SK-N-SH (cell line): ENCODE data around the gene OR2S2. TPM values are rescaled to one million over a fixed set of nuclear protein-coding genes. Genes with fewer than 3 reads are reported as not detected.
A peak's percentile ranks its signal among the peaks of the same experiment; 100 is the strongest.

Experiments used
- CTCF ChIA-PET: fragments of 300-600, 350-600 bp; formaldehyde crosslinking; extraction: SDS; loops from one replicate; lab custom pipeline; 2021; lab: Yijun Ruan, JAX
- POLR2A ChIA-PET: fragments of 350-600 bp; sonication (Branson Sonifier 250); formaldehyde crosslinking; extraction: SDS; loops from one replicate; lab custom pipeline; 2020; ENCODE audit warnings: antibody characterized with exemption, inconsistent platforms; lab: Yijun Ruan, JAX
- DNase-seq: peaks from one replicate; pipeline ENCODE4 v3.0.0; 2012
- H2AFZ ChIP-seq: fragments of 200-600 bp; sonication (generic); 2 replicates; pipeline ENCODE4 v1.8.1; 2016; ENCODE audit warnings: antibody characterized with exemption, mild to moderate bottlenecking, low read depth
- H3F3A ChIP-seq: fragments of 200-600 bp; sonication (generic); replicated peaks from 2 replicates; pipeline ENCODE3; 2016; ENCODE audit warnings: antibody characterized with exemption, mild to moderate bottlenecking; ENCODE audit not compliant: insufficient read depth
- H3K27ac ChIP-seq, 2 experiments: fragments of 200-500 bp in 1 of 2; fragments of 200-600 bp in 1 of 2; sonication (Bioruptor generic) in 1 of 2; sonication (generic), shearing (Covaris generic) in 1 of 2; 2 replicates each; pipeline versions ENCODE4 v1.5.1 to v1.6.1; 2014 to 2016; ENCODE audit warnings: low read depth in 2 of 2, inconsistent platforms in 1 of 2, low read length in 1 of 2, mild to moderate bottlenecking in 1 of 2, mixed read lengths in 1 of 2
- H3K27me3 ChIP-seq: fragments of 200-600 bp; sonication (generic), shearing (Covaris generic); 2 replicates; pipeline ENCODE4 v1.6.1; 2016; ENCODE audit warnings: mixed run types; ENCODE audit not compliant: insufficient read depth
- H3K36me3 ChIP-seq, 2 experiments: fragments of 200-500 bp in 1 of 2; fragments of 200-600 bp in 1 of 2; sonication (Bioruptor generic) in 1 of 2; sonication (generic) in 1 of 2; replicated peaks in 1 of 2; 2 replicates each; pipeline versions ENCODE3 to v1.5.1; 2014 to 2016; ENCODE audit warnings: low read length in 1 of 2, mild to moderate bottlenecking in 1 of 2; ENCODE audit not compliant: insufficient read depth in 2 of 2, control insufficient read depth in 1 of 2
- H3K4me1 ChIP-seq, 2 experiments: fragments of 200-500 bp in 1 of 2; fragments of 200-600 bp in 1 of 2; sonication (Bioruptor generic) in 1 of 2; sonication (generic), shearing (Covaris generic) in 1 of 2; 2 replicates each; pipeline versions ENCODE4 v1.5.1 to v1.6.1; 2014 to 2016; ENCODE audit warnings: low read depth in 1 of 2, low read length in 1 of 2, mixed run types in 1 of 2; ENCODE audit not compliant: insufficient read depth in 2 of 2, control insufficient read depth in 1 of 2
- H3K4me2 ChIP-seq: fragments of 200-600 bp; sonication (generic), shearing (Covaris generic); 2 replicates; pipeline ENCODE4 v1.6.1; 2017; ENCODE audit warnings: mixed run types
- H3K4me3 ChIP-seq, 2 experiments: fragments of 200-500 bp in 1 of 2; fragments of 200-600 bp in 1 of 2; sonication (Bioruptor generic) in 1 of 2; sonication (generic), shearing (Covaris generic) in 1 of 2; 2 replicates each; pipeline versions ENCODE4 v1.5.1 to v1.8.1; 2014 to 2016; ENCODE audit warnings: low read depth in 2 of 2, inconsistent platforms in 1 of 2, low read length in 1 of 2, mild to moderate bottlenecking in 1 of 2, mixed read lengths in 1 of 2, moderate library complexity in 1 of 2
- H3K79me2 ChIP-seq: fragments of 200-600 bp; sonication (generic); 2 replicates; pipeline ENCODE4 v1.8.1; 2017; ENCODE audit warnings: mild to moderate bottlenecking; ENCODE audit not compliant: insufficient read depth
- H3K9ac ChIP-seq: fragments of 200-600 bp; sonication (generic); 2 replicates; pipeline ENCODE4 v1.6.1; 2017; ENCODE audit warnings: mixed run types
- H3K9me2 ChIP-seq: fragments of 200-600 bp; sonication (generic); 2 replicates; pipeline ENCODE4 v1.6.1; 2017; ENCODE audit warnings: mixed run types
- H3K9me3 ChIP-seq: fragments of 200-600 bp; sonication (generic); 2 replicates; pipeline ENCODE4 v1.6.1; 2017; ENCODE audit warnings: mixed run types, mild to moderate bottlenecking, moderate library complexity
- H4K20me1 ChIP-seq: fragments of 200-600 bp; sonication (generic); 2 replicates; pipeline ENCODE4 v1.6.1; 2017; ENCODE audit warnings: mild to moderate bottlenecking, mixed run types; ENCODE audit not compliant: insufficient read depth
- CHD2 ChIP-seq: fragments of 150-350 bp; IDR thresholded peaks from 2 replicates; pipeline ENCODE4 v1.6.1; 2018; ENCODE audit warnings: low read length; ENCODE audit not compliant: partially characterized antibody
- EP300 ChIP-seq, 2 experiments: IDR thresholded peaks; 2 replicates each; pipeline versions ENCODE4 v1.4.0 to v1.6.1; 2012; ENCODE audit warnings: borderline replicate concordance in 1 of 2, low read depth in 1 of 2, low read length in 1 of 2
- EZH2phosphoT487 ChIP-seq: fragments of 200-600 bp; sonication (generic); IDR thresholded peaks from 2 replicates; pipeline ENCODE4 v1.6.1; 2017; ENCODE audit warnings: low read depth, mixed run types, mild to moderate bottlenecking, antibody characterized with exemption, moderate library complexity, borderline replicate concordance
- FOXJ3 ChIP-seq: sonication (generic); formaldehyde crosslinking; IDR thresholded peaks from 2 replicates; pipeline ENCODE4 v1.5.1; 2020; ENCODE audit warnings: mild to moderate bottlenecking, missing genetic modification reagents
- JUND ChIP-seq: IDR thresholded peaks from 2 replicates; pipeline ENCODE4 v1.4.0; 2012
- NFIC ChIP-seq: IDR thresholded peaks from 2 replicates; pipeline ENCODE4 v1.4.0; 2012; ENCODE audit warnings: borderline replicate concordance
- NRF1 ChIP-seq: IDR thresholded peaks from 2 replicates; pipeline ENCODE4 v1.6.1; 2012; ENCODE audit warnings: low read depth, mild to moderate bottlenecking, low read length
- RAD21 ChIP-seq: IDR thresholded peaks from 2 replicates; pipeline ENCODE4 v1.6.1; 2012; ENCODE audit warnings: mild to moderate bottlenecking, low read length
- SIN3A ChIP-seq: IDR thresholded peaks from 2 replicates; pipeline ENCODE4 v1.6.1; 2012; ENCODE audit warnings: low read depth, mild to moderate bottlenecking, low read length, moderate library complexity, borderline replicate concordance
- SMC3 ChIP-seq: IDR thresholded peaks from 2 replicates; pipeline ENCODE4 v1.6.1; 2012; ENCODE audit warnings: low read depth, low read length, improper control_type of control experiment
- TAF1 ChIP-seq: IDR thresholded peaks from 2 replicates; pipeline ENCODE4 v1.6.1; 2012; ENCODE audit warnings: low read depth, mild to moderate bottlenecking, low read length, moderate library complexity, borderline replicate concordance
- TEAD4 ChIP-seq: IDR thresholded peaks from 2 replicates; pipeline ENCODE4 v1.4.0; 2012; ENCODE audit warnings: mild to moderate bottlenecking, borderline replicate concordance; ENCODE audit not compliant: insufficient read depth
- YY1 ChIP-seq: IDR thresholded peaks from 2 replicates; pipeline ENCODE4 v1.4.0; 2012; ENCODE audit warnings: low read depth, mild to moderate bottlenecking
- WGBS: methylation state at CpG from one replicate; pipeline ENCODE4 v1.1.6; 2017; ENCODE audit warnings: low lambda C conversion rate; 5-methylcytosine and 5-hydroxymethylcytosine counted together
- polyA plus RNA-seq, 3 experiments: library from polyadenylated mRNA; depleted of rRNA; stranded (reverse); fragments of >200 nt; gene quantifications; 2 replicates each; pipeline ENCODE4 v1.2.3, GENCODE V29; 2012
- TF ChIP-seq, protein P1 (sequence below): IDR thresholded peaks from 2 replicates; pipeline ENCODE4; 2012
- TF ChIP-seq, protein P2 (sequence below): IDR thresholded peaks from 2 replicates; pipeline ENCODE4 v1.4.0; 2012; ENCODE audit warnings: low read depth
- TF ChIP-seq, protein P3 (sequence below): IDR thresholded peaks from 2 replicates; pipeline ENCODE4 v1.4.0; 2012; ENCODE audit warnings: low read depth, borderline replicate concordance
- TF ChIP-seq, protein P4 (sequence below): IDR thresholded peaks from 2 replicates; pipeline ENCODE4 v1.4.0; 2012; ENCODE audit warnings: low read depth, borderline replicate concordance
- TF ChIP-seq, protein P5 (sequence below): fragments of 150-350 bp; IDR thresholded peaks from 2 replicates; pipeline ENCODE4 v1.6.1; 2017; ENCODE audit warnings: antibody characterized with exemption, low read length, low read depth, borderline replicate concordance
- TF ChIP-seq, protein P6 (sequence below): fragments of 200-600 bp; sonication (generic); IDR thresholded peaks from 2 replicates; pipeline ENCODE4 v1.6.1; 2017; ENCODE audit warnings: antibody characterized with exemption, mild to moderate bottlenecking, moderate library complexity

OR2S2 gene
- polyA plus RNA-seq, 1 of the 3 experiments (the other 2 are of a cell fraction) = not detected

DNA sequence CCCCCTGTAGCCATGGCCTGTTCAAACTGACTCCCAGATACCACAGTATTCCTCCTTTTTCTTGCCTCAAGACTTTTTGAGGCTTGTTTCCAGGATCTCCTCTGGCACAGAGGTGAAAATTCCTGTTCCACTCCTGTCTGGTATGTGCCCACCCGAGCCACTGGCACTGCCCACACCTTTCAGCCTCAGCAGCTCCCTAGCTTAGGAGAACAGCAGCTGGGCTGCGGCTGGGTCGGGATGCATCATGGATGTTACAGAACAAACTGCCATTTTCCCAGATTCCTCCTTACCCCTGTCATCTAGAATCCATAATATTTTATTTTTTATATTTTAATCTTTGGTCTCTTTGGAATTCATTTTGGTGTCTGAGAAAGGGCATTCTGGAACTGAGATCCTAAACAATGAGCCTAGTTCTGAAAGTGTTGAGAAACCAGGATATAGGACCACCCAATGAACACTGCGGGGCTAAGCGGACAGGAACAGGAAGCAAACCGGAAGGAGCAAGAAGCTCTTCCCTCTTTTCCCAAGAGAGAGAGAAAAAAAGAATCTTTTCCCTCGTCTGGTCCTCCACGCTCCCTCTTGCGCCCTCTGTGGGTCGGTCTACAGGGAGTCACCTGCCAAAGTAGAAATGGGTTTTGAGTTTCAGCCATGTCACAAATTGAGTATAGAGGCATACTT is 12.5 kb downstream of the OR2S2 start (continued):
- TF ChIP-seq SIN3A (peak; percentile 58; the same call in 1 of the 2 replicates), NFIC (no peak), EP300 (IDR thresholded peaks at IDR 0.05; ENCODE audit: borderline replicate concordance in 1 of 2, low read depth in 1 of 2, low read length in 1 of 2) (no peak; a peak in 1 of 4 replicates), SMC3 (peak; percentile 84), JUND (no peak)
- TF ChIP-seq, protein P1, sequence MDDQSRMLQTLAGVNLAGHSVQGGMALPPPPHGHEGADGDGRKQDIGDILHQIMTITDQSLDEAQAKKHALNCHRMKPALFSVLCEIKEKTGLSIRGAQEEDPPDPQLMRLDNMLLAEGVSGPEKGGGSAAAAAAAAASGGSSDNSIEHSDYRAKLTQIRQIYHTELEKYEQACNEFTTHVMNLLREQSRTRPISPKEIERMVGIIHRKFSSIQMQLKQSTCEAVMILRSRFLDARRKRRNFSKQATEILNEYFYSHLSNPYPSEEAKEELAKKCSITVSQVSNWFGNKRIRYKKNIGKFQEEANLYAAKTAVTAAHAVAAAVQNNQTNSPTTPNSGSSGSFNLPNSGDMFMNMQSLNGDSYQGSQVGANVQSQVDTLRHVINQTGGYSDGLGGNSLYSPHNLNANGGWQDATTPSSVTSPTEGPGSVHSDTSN = no peak
- TF ChIP-seq, protein P2, sequence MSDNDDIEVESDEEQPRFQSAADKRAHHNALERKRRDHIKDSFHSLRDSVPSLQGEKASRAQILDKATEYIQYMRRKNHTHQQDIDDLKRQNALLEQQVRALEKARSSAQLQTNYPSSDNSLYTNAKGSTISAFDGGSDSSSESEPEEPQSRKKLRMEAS = peak; percentile 66; the same call in 1 of the 2 replicates
- TF ChIP-seq, protein P3, sequence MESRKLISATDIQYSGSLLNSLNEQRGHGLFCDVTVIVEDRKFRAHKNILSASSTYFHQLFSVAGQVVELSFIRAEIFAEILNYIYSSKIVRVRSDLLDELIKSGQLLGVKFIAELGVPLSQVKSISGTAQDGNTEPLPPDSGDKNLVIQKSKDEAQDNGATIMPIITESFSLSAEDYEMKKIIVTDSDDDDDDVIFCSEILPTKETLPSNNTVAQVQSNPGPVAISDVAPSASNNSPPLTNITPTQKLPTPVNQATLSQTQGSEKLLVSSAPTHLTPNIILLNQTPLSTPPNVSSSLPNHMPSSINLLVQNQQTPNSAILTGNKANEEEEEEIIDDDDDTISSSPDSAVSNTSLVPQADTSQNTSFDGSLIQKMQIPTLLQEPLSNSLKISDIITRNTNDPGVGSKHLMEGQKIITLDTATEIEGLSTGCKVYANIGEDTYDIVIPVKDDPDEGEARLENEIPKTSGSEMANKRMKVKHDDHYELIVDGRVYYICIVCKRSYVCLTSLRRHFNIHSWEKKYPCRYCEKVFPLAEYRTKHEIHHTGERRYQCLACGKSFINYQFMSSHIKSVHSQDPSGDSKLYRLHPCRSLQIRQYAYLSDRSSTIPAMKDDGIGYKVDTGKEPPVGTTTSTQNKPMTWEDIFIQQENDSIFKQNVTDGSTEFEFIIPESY = no peak

DNA sequence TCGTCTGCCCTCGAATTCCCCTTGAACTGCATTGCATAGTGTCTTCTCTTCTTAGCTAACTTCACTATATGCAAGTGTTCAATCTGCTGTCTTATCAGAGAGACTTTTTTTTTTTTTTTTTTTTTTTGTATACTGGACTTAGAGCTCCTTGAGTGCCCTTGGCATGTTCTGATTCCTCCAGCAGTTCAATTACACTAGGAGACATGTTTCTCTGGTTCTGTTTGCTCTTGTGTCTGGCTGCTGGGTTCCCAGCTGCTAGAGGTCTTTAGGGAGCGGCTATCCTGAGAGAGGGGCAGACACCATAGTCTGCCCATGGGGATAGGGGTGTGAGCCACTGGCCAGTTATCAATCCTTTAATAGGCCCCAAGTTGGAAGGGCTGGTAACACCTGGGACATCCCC is 13.1 kb downstream of the OR2S2 start:
- POLR2A ChIA-PET = interaction anchor here (1.3 kb wide), 1 partner anchor 39 kb away, joined by 5 read pairs; the partner anchor contains the start of gene HRCT1
- CTCF ChIA-PET = interaction anchor here (0.9 to 8.8 kb wide), 20 partner anchors 10 to 176 kb away, joined by 3 to 94 read pairs (median 6); partner anchors contain the start of gene HRCT1
- no peak overlapping the region for H3K27ac ChIP-seq
- TF ChIP-seq NRF1 (no peak), EZH2phosphoT487 (no peak), CHD2 (no peak), FOXJ3 (CRISPR knock-in tag) (no peak), RAD21 (no peak), TEAD4 (no peak), TAF1 (no peak), YY1 (no peak)
- TF ChIP-seq, protein P4, sequence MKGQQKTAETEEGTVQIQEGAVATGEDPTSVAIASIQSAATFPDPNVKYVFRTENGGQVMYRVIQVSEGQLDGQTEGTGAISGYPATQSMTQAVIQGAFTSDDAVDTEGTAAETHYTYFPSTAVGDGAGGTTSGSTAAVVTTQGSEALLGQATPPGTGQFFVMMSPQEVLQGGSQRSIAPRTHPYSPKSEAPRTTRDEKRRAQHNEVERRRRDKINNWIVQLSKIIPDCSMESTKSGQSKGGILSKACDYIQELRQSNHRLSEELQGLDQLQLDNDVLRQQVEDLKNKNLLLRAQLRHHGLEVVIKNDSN = no peak
- TF ChIP-seq, protein P5, sequence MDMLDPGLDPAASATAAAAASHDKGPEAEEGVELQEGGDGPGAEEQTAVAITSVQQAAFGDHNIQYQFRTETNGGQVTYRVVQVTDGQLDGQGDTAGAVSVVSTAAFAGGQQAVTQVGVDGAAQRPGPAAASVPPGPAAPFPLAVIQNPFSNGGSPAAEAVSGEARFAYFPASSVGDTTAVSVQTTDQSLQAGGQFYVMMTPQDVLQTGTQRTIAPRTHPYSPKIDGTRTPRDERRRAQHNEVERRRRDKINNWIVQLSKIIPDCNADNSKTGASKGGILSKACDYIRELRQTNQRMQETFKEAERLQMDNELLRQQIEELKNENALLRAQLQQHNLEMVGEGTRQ = no peak
- TF ChIP-seq, protein P6, sequence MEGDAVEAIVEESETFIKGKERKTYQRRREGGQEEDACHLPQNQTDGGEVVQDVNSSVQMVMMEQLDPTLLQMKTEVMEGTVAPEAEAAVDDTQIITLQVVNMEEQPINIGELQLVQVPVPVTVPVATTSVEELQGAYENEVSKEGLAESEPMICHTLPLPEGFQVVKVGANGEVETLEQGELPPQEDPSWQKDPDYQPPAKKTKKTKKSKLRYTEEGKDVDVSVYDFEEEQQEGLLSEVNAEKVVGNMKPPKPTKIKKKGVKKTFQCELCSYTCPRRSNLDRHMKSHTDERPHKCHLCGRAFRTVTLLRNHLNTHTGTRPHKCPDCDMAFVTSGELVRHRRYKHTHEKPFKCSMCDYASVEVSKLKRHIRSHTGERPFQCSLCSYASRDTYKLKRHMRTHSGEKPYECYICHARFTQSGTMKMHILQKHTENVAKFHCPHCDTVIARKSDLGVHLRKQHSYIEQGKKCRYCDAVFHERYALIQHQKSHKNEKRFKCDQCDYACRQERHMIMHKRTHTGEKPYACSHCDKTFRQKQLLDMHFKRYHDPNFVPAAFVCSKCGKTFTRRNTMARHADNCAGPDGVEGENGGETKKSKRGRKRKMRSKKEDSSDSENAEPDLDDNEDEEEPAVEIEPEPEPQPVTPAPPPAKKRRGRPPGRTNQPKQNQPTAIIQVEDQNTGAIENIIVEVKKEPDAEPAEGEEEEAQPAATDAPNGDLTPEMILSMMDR = no peak

More for the DNA sequence above, 13.1 kb downstream of the OR2S2 start:
- DNase-seq = no peak
- Histone ChIP-seq H3K9me3 (no peaks in the 10 kb centered on the region), H3K4me1 (peaks cover 0 to 2% of the 10 kb centered on the region in 2 experiments; a peak in 1 of 4 replicates), H2AFZ (peak overlapping the region; percentile 92; the same call in 1 of the 2 replicates), H3K27me3 (no peaks in the 10 kb centered on the region), H3K9ac (no peak overlapping the region), H3K79me2 (no peaks in the 10 kb centered on the region), H3K36me3 (no peaks in the 10 kb centered on the region), H4K20me1 (no peaks in the 10 kb centered on the region), H3K9me2 (no peaks in the 10 kb centered on the region), H3K4me3 (no peak overlapping the region), H3K4me2 (no peak overlapping the region), H3F3A (no peaks in the 10 kb centered on the region)
- 100% methylated on average over 3 of the region's 3 CpGs for WGBS
